Measurements from ENCODE around the gene STMN1. TPM values are rescaled to one million over a fixed set of nuclear protein-coding genes. Genes with fewer than 3 reads are reported as not detected.

STMN1 gene
- polyA plus RNA-seq, 1 donor (not counting 4 experiments of a cell fraction or from before 2014, with no cell fraction given) = 82.8 TPM

DNA sequence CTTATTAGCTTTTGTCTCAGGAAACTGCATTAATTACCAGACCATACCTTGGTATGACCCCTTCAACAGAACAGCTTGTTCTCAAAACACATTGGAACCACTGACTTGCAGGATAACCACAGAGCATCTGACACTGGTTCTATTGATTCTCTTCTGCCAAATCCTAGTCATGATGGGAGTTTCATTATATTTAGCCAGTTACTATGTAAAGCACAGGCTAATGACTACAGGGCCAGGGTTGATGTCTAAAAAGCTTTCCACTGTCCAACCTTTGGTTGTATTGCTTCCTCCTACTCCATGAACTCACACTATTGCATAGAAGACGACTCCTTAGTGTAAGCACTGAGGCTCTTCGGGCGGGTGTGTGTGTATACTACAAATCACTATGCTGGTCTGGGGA, 3.8 kb downstream of the STMN1 start:
- no peak overlapping the region for H3K4me2 ChIP-seq (ENCODE audit: control insufficient read depth, extremely low read depth, insufficient read depth, low read depth, low read length)
- H4K20me1 ChIP-seq (ENCODE audit: control insufficient read depth, extremely low read depth, insufficient read depth, low read length) = no peaks in the 10 kb centered on the region
- peaks cover 24% of the 10 kb centered on the region for H3K79me2 ChIP-seq (ENCODE audit: control insufficient read depth, insufficient read depth, low read length)
- TF ChIP-seq EZH2 (IDR thresholded peaks at IDR 0.05; ENCODE audit: low read length) (no peak), CTCF (optimal IDR thresholded peaks at IDR 0.05 in 1 of 3, IDR thresholded peaks at IDR 0.05 in 1 of 3, conservative IDR thresholded peaks at IDR 0.05 in 1 of 3; ENCODE audit: extremely low read depth in 1 of 3, insufficient read depth in 2 of 3, low read length in 3 of 3) (no peak)
- no peak overlapping the region for H3K4me3 ChIP-seq (ENCODE audit: control insufficient read depth in 2 of 3, extremely low read depth in 1 of 3, insufficient read depth in 2 of 3, low read depth in 1 of 3, low read length in 3 of 3)
- dilution Hi-C loops (cut with MboI; ENCODE audit: extremely low pct_ligation_motif_present, low sequenced_read_pairs) = no loop called here
- peaks cover 3 to 32% of the 10 kb centered on the region in 2 experiments for H3K36me3 ChIP-seq (ENCODE audit: control insufficient read depth in 2 of 2, extremely low read depth in 1 of 2, insufficient read depth in 2 of 2, low read length in 2 of 2)
- no peak overlapping the region for H3K9ac ChIP-seq (ENCODE audit: control insufficient read depth, extremely low read depth, insufficient read depth, low read length)
- FAIRE-seq = no peak
- peaks cover 10% of the 10 kb centered on the region for H3K4me1 ChIP-seq (ENCODE audit: control insufficient read depth, extremely low read depth, insufficient read depth, low read length)
- H3K9me3 ChIP-seq (ENCODE audit: control insufficient read depth, low read depth, low read length) = no peaks in the 10 kb centered on the region
- no peaks in the 10 kb centered on the region for H3K27me3 ChIP-seq (ENCODE audit: control insufficient read depth, extremely low read depth, insufficient read depth, low read length)
- peaks cover 2% of the 10 kb centered on the region for H3K9me1 ChIP-seq (ENCODE audit: control insufficient read depth, extremely low read depth, insufficient read depth, low read length)
- no peak overlapping the region for H3K27ac ChIP-seq (ENCODE audit: control insufficient read depth, insufficient read depth, low read length)
- DNase-seq (ENCODE audit: low read depth, low spot score) = no peak
- no peak overlapping the region for H2AFZ ChIP-seq (ENCODE audit: control insufficient read depth, low read length)

GRCh38 chr1:25900219-25900618, 6.0 kb downstream of the STMN1 start:
- Histone ChIP-seq H2AFZ (ENCODE audit: control insufficient read depth, low read length) (no peak overlapping the region), H3K4me1 (ENCODE audit: control insufficient read depth, extremely low read depth, insufficient read depth, low read length) (peaks cover 20% of the 10 kb centered on the region), H3K9me1 (ENCODE audit: control insufficient read depth, extremely low read depth, insufficient read depth, low read length) (peaks cover 2% of the 10 kb centered on the region), H3K79me2 (ENCODE audit: control insufficient read depth, insufficient read depth, low read length) (peaks cover 24% of the 10 kb centered on the region), H3K4me3 (ENCODE audit: control insufficient read depth in 2 of 3, extremely low read depth in 1 of 3, insufficient read depth in 2 of 3, low read depth in 1 of 3, low read length in 3 of 3) (no peak overlapping the region), H3K36me3 (ENCODE audit: control insufficient read depth in 2 of 2, extremely low read depth in 1 of 2, insufficient read depth in 2 of 2, low read length in 2 of 2) (peaks cover 3 to 37% of the 10 kb centered on the region in 2 experiments), H3K9me3 (ENCODE audit: control insufficient read depth, low read depth, low read length) (no peaks in the 10 kb centered on the region), H3K9ac (ENCODE audit: control insufficient read depth, extremely low read depth, insufficient read depth, low read length) (no peak overlapping the region), H4K20me1 (ENCODE audit: control insufficient read depth, extremely low read depth, insufficient read depth, low read length) (no peaks in the 10 kb centered on the region), H3K4me2 (ENCODE audit: control insufficient read depth, extremely low read depth, insufficient read depth, low read depth, low read length) (no peak overlapping the region), H3K27me3 (ENCODE audit: control insufficient read depth, extremely low read depth, insufficient read depth, low read length) (no peaks in the 10 kb centered on the region), H3K27ac (ENCODE audit: control insufficient read depth, insufficient read depth, low read length) (no peak overlapping the region)
- dilution Hi-C loops (cut with MboI; ENCODE audit: extremely low pct_ligation_motif_present, low sequenced_read_pairs) = no loop called here
- no peak for TF ChIP-seq CTCF (optimal IDR thresholded peaks at IDR 0.05 in 1 of 3, IDR thresholded peaks at IDR 0.05 in 1 of 3, conservative IDR thresholded peaks at IDR 0.05 in 1 of 3; ENCODE audit: extremely low read depth in 1 of 3, insufficient read depth in 2 of 3, low read length in 3 of 3)
- TF ChIP-seq EZH2 (IDR thresholded peaks at IDR 0.05; ENCODE audit: low read length) = no peak
- FAIRE-seq (no peak), DNase-seq (ENCODE audit: low read depth, low spot score) (no peak)
